Measurements from ENCODE around the gene WNK4.

The WNK4 gene

DNA sequence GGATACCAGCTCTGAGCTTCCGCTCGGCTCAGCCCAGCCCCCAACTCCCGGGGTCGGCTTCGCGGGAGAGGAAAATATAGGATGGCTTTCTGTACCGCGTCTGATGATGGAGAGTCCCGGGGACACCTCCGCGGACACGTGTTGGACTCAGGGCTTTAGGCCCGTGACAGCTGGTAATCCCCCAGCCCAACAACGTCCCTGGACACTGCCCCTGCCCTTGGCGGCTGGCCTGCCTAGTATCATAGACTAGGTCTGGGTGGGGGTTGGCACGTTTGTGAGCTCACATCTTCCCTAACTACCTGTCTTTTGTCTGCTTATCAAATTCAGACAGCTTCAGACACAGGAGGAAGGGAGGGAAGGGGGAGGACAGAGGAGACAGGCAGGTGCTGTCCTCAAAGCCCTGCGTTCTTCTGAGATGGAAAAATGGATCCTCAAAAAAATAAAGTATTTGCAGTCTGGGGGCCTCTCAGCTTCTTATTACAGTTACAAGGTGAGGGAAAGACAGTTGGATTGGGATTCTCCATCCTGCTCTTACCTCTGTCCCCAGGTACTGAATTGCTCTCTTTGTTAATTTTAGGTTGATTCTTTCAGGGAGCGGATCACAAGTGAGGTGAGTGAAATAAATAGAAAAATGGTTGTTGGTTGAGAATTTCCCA lies 53.5 kb downstream of the WNK4 start:
- peaks cover 10% of the 10 kb centered on the region for H3K4me1 ChIP-seq (ENCODE audit: control insufficient read depth, insufficient read depth, low read length)
- H3K9ac ChIP-seq (ENCODE audit: low read length) = peak overlapping the region; percentile 92
- H3K9me3 ChIP-seq (ENCODE audit: control insufficient read depth, low read length) = no peaks in the 10 kb centered on the region
- H3K27me3 ChIP-seq (ENCODE audit: control insufficient read depth, insufficient read depth, low read length) = no peaks in the 10 kb centered on the region
- H3K4me3 ChIP-seq (ENCODE audit: low read length) = peak overlapping the region; percentile 92
- peaks cover 1% of the 10 kb centered on the region for H3K36me3 ChIP-seq (ENCODE audit: control insufficient read depth, insufficient read depth, low read length)

DNA sequence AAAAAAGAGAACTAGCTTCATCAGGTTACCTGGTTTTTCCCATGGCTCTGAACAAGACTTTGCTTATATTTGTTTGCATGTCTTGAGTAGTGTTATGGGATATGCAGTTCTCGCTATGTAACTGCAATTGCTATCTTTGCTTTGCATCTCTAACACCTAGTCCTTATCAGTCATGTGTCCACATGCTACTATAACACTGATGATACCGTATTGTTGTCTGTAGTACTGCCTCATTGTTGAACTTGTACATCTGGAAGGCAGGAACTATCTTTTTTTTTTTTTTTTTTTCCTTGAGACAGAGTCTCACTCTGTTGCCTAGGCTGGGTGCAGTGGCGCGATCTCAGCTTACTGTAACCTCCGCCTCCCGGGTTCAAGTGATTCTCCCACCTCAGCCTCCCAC lies 55.3 kb downstream of the WNK4 start:
- peaks cover 5% of the 10 kb centered on the region for H3K36me3 ChIP-seq (ENCODE audit: control insufficient read depth, insufficient read depth, low read length)
- no peak overlapping the region for H3K9ac ChIP-seq (ENCODE audit: low read length)

DNA sequence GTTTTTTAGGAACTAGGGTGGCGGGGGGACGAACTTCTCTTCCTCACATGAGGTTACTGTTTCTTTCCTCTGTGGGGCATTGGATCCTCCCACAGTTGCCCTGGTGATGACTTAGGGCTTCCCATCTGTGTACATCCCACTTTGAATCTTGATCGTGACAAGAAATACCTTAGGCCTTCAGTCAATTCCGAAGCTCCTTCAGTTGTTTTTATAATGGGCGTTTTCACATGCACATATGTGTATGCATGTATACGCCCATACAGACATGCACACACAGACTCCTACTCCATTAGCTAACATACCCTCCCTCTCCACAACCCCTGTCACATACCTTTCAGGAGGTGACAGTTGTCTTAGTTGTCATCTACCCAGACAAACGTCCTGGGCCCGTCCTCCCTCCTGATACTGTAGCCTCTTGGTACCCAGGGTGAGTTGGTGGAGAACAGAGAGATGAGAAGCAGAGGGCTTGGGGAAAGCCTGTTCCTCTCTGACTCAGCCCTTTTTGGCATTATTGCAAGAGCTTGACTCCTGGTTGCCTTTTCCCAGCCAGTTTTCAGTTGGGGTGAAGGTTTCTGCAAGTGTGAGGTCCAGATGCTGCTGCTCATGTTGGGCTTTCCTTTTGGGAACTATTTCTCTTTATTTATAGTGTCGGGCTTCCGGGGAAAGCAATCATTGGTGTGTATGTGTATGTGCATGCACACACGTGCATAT lies 61.7 kb downstream of the WNK4 start:
- H3K36me3 ChIP-seq (ENCODE audit: control insufficient read depth, insufficient read depth, low read length) = peaks cover 12% of the 10 kb centered on the region
- H3K4me3 ChIP-seq (ENCODE audit: low read length) = no peak overlapping the region
- H3K9me3 ChIP-seq (ENCODE audit: control insufficient read depth, low read length) = no peaks in the 10 kb centered on the region
- no peaks in the 10 kb centered on the region for H3K27me3 ChIP-seq (ENCODE audit: control insufficient read depth, insufficient read depth, low read length)
- H3K9ac ChIP-seq (ENCODE audit: low read length) = no peak overlapping the region
- H3K4me1 ChIP-seq (ENCODE audit: control insufficient read depth, insufficient read depth, low read length) = no peaks in the 10 kb centered on the region

More for the DNA sequence above, 55.3 kb downstream of the WNK4 start:
- Histone ChIP-seq H3K9me3 (ENCODE audit: control insufficient read depth, low read length) (no peaks in the 10 kb centered on the region), H3K27me3 (ENCODE audit: control insufficient read depth, insufficient read depth, low read length) (no peaks in the 10 kb centered on the region), H3K4me1 (ENCODE audit: control insufficient read depth, insufficient read depth, low read length) (peaks cover 10% of the 10 kb centered on the region), H3K4me3 (ENCODE audit: low read length) (no peak overlapping the region)

DNA sequence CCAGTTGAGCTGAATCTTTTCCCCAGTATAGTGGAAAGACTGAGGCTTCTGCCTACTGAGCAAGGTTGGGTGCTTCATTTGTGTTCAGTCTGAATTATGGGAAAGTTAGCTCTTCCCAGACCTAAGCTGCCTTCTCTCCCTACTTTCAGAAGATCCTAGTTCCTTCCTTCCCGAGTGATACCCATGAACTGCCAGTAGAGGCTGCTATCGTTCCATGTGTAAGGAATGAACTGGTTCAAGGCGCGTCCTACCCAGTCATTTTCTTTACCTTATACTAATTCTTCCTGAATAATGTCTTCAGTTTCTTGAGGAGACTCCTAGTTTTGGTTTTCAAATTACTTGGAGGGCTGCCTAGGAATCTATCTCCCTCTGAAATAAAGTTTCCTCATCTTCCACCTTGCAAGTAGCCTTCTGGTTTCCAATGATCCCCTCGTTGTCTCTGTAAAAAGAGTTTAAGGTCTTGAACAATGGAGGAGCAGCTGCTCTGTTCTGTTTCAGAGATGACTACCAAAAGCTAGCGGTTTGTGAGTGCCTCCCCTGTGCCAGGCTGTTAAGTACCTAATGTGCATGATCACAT lies 63.0 kb downstream of the WNK4 start:
- H3K36me3 ChIP-seq (ENCODE audit: control insufficient read depth, insufficient read depth, low read length) = peaks cover 12% of the 10 kb centered on the region
- no peak overlapping the region for H3K4me3 ChIP-seq (ENCODE audit: low read length)
- H3K9ac ChIP-seq (ENCODE audit: low read length) = no peak overlapping the region
- no peaks in the 10 kb centered on the region for H3K9me3 ChIP-seq (ENCODE audit: control insufficient read depth, low read length)
- H3K4me1 ChIP-seq (ENCODE audit: control insufficient read depth, insufficient read depth, low read length) = no peaks in the 10 kb centered on the region
- no peaks in the 10 kb centered on the region for H3K27me3 ChIP-seq (ENCODE audit: control insufficient read depth, insufficient read depth, low read length)

DNA sequence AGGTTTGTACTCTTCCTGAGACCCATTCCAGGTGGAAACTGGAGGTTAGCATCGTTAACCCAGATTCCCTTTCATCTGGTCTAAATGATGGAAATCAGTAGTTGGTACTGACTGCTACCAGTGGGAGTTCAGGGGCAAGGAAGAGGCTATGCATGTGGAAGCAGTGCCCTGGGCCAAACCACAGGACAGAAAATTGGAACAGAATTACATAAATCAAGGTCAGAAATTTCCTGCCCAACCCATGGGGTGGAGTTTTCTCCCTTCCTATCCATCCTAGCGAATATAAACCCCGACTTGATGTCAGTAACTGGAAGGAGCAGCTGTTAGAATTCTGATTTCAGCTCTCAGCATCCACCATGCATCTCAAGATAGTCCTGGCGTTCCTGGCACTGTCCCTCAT lies 63.9 kb downstream of the WNK4 start, which contains the start of gene AOC2:
TSS of gene AOC2 (plus strand) at position 310 of the 400 bp plus-strand sequence. CDS start at position 357, 47 bp downstream.
- Histone ChIP-seq H3K9ac (ENCODE audit: low read length) (no peak within 1 kb of the TSS), H3K4me3 (ENCODE audit: low read length) (no peak within 1 kb of the TSS), H3K9me3 (ENCODE audit: control insufficient read depth, low read length) (no peaks in the 10 kb centered on the region), H3K27me3 (ENCODE audit: control insufficient read depth, insufficient read depth, low read length) (peaks cover 3% of the 10 kb centered on the region), H3K4me1 (ENCODE audit: control insufficient read depth, insufficient read depth, low read length) (no peaks in the 10 kb centered on the region), H3K36me3 (ENCODE audit: control insufficient read depth, insufficient read depth, low read length) (peaks cover 7% of the 10 kb centered on the region)

DNA sequence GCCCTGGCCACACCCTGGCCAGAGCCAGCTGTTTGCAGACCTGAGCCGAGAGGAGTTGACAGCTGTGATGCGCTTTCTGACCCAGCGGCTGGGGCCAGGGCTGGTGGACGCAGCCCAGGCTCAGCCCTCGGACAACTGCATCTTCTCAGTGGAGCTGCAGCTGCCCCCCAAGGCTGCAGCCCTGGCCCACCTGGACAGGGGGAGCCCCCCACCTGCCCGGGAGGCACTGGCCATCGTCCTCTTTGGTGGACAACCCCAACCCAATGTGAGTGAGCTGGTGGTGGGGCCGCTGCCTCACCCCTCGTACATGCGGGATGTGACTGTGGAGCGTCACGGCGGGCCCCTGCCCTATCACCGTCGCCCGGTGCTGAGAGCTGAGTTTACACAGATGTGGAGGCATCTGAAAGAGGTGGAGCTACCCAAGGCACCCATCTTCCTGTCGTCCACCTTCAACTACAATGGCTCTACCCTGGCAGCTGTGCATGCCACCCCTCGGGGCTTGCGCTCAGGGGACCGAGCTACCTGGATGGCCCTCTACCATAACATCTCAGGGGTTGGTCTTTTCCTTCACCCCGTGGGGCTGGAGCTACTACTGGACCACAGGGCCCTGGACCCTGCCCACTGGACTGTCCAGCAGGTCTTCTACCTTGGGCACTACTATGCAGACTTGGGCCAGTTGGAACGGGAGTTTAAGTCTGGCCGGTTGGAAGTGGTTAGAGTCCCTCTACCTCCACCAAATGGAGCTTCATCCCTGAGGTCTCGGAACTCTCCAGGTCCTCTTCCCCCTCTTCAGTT lies 64.5 kb downstream of the WNK4 start:
- Histone ChIP-seq H3K9ac (ENCODE audit: low read length) (no peak overlapping the region), H3K9me3 (ENCODE audit: control insufficient read depth, low read length) (no peaks in the 10 kb centered on the region), H3K4me1 (ENCODE audit: control insufficient read depth, insufficient read depth, low read length) (peaks cover 6% of the 10 kb centered on the region), H3K4me3 (ENCODE audit: low read length) (no peak overlapping the region), H3K36me3 (ENCODE audit: control insufficient read depth, insufficient read depth, low read length) (peaks cover 7% of the 10 kb centered on the region), H3K27me3 (ENCODE audit: control insufficient read depth, insufficient read depth, low read length) (peaks cover 9% of the 10 kb centered on the region)

DNA sequence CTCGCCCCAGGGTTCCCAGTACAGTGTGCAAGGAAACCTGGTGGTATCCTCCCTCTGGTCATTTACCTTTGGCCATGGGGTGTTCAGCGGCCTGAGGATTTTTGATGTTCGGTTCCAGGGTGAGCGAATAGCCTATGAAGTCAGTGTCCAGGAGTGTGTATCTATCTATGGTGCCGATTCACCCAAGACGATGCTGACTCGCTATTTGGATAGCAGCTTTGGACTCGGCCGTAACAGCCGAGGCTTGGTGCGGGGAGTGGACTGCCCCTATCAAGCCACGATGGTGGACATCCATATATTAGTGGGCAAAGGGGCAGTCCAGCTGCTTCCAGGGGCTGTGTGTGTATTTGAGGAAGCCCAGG lies 65.1 kb downstream of the WNK4 start:
- peaks cover 10% of the 10 kb centered on the region for H3K27me3 ChIP-seq (ENCODE audit: control insufficient read depth, insufficient read depth, low read length)
- no peak overlapping the region for H3K9ac ChIP-seq (ENCODE audit: low read length)
- H3K9me3 ChIP-seq (ENCODE audit: control insufficient read depth, low read length) = no peaks in the 10 kb centered on the region
- H3K36me3 ChIP-seq (ENCODE audit: control insufficient read depth, insufficient read depth, low read length) = peaks cover 7% of the 10 kb centered on the region
- peaks cover 12% of the 10 kb centered on the region for H3K4me1 ChIP-seq (ENCODE audit: control insufficient read depth, insufficient read depth, low read length)
- no peak overlapping the region for H3K4me3 ChIP-seq (ENCODE audit: low read length)

DNA sequence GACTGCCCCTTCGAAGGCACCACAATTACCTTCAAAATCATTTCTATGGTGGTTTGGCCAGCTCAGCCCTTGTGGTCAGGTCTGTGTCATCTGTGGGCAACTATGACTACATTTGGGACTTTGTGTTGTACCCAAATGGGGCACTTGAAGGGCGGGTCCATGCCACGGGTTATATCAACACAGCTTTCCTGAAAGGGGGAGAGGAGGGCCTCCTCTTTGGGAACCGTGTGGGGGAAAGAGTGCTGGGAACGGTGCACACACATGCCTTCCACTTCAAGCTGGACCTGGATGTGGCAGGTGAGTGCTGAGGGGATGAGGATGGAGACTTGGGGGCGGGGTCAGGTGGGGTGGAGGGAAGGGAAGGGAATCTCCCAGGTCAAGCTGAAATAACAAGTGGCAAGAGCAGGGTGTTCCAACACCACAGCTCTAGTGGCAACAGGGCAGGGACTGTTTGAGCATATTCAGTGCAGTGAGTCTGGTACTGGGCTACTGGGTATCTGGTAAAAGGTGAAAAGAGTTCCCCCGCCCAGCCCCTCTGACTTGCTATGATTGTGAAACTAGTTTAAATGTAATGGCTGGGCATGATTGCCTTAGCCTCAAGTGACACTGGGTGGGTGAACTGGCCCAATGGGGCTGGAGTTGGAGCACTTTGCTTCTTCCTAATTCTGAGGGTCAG lies 65.6 kb downstream of the WNK4 start:
- H3K36me3 ChIP-seq (ENCODE audit: control insufficient read depth, insufficient read depth, low read length) = peaks cover 7% of the 10 kb centered on the region
- H3K27me3 ChIP-seq (ENCODE audit: control insufficient read depth, insufficient read depth, low read length) = peaks cover 10% of the 10 kb centered on the region
- H3K4me3 ChIP-seq (ENCODE audit: low read length) = no peak overlapping the region
- peaks cover 14% of the 10 kb centered on the region for H3K4me1 ChIP-seq (ENCODE audit: control insufficient read depth, insufficient read depth, low read length)
- no peak overlapping the region for H3K9ac ChIP-seq (ENCODE audit: low read length)
- no peaks in the 10 kb centered on the region for H3K9me3 ChIP-seq (ENCODE audit: control insufficient read depth, low read length)

Measured in mucosa of stomach (tissue), 1 donor.